Skeletal muscle tissue (tissue), 4 donors: ENCODE measurements around the gene BTNL8. TPM values are rescaled to one million over a fixed set of nuclear protein-coding genes. Genes with fewer than 3 reads are reported as not detected.

Experiments used
- H3K27ac ChIP-seq: one replicate; pipeline ENCODE4 v1.7.0; 2013; ENCODE audit warnings: mild to moderate bottlenecking, low read depth, low read length, inconsistent platforms
- H3K27me3 ChIP-seq, 3 donors: one replicate each; pipeline ENCODE4 v1.7.0; 2013; ENCODE audit warnings: low read length in 3 of 3; ENCODE audit not compliant: control insufficient read depth in 3 of 3, insufficient read depth in 3 of 3
- H3K36me3 ChIP-seq, 3 donors: one replicate each; pipeline ENCODE4 v1.7.0; 2013; ENCODE audit warnings: low read length in 3 of 3; ENCODE audit not compliant: control insufficient read depth in 3 of 3, insufficient read depth in 3 of 3
- H3K4me1 ChIP-seq, 3 donors: one replicate each; pipeline ENCODE4 v1.7.0; 2013; ENCODE audit warnings: low read length in 3 of 3, mild to moderate bottlenecking in 3 of 3; ENCODE audit not compliant: control insufficient read depth in 3 of 3, insufficient read depth in 3 of 3
- H3K4me3 ChIP-seq, 3 donors: one replicate each; pipeline ENCODE4 v1.7.0; 2013; ENCODE audit warnings: low read length in 3 of 3
- H3K9ac ChIP-seq, 3 donors: one replicate each; pipeline ENCODE4 v1.7.0; 2013; ENCODE audit warnings: low read length in 3 of 3, mild to moderate bottlenecking in 3 of 3, moderate library complexity in 2 of 3, low read depth in 1 of 3
- H3K9me3 ChIP-seq, 3 donors: one replicate each; pipeline ENCODE4 v1.7.0; 2013; ENCODE audit warnings: low read length in 3 of 3; ENCODE audit not compliant: control insufficient read depth in 3 of 3
- total RNA-seq: library from RNA; depleted of rRNA; stranded (reverse); fragments of >200 nt; gene quantifications from one replicate; pipeline ENCODE4 v1.2.3, GENCODE V29; 2014
- donor health status: Osteomylitis.

The BTNL8 gene
- total RNA-seq, 1 donor from 2014 or later = not detected

DNA sequence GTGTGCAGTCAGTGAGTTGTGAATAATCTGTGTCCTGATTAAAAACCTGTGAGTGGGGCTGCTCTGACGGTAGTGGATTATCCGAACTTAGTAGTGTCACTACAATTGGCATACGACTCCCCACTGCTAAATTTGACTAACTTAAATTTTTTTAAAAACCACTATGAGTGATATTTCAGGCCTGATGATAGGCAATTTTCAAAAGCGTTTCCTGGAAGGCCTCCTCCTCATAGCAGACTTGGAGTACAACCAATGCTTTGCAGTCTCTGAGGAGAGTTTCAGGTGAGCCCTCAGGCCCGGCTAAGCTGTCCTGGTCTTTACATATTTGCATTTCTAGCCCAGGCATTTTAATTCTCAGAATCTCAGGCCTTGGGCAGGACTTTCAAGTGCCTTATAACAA lies 10.8 kb downstream of the BTNL8 start:
- Histone ChIP-seq H3K4me1 (no peaks in the 10 kb centered on the region), H3K36me3 (no peaks in the 10 kb centered on the region), H3K9me3 (peaks cover 0 to 2% (median 0%) of the 10 kb centered on the region in 3 donors), H3K27ac (no peak overlapping the region), H3K4me3 (no peak overlapping the region), H3K9ac (no peak overlapping the region), H3K27me3 (peaks cover 0 to under 1% (median 0%) of the 10 kb centered on the region in 3 donors)

DNA sequence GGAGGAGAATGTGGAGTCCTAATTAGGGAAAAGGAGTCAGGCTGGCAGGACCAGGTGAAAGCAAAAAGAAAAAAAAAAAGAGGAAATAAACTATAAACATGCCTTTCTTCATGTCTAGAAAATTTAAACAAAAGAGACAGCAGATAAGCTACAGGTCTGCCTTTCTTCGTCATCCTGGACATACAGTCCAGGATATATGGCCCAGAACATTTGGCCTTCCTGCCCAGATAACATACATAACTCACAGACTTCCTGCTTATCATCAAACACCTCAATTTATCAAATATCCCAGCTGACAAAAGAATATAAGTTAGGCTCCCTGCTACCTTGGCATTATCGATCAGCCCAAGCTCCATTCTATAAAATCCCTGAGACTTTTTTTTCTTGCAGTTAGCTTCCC lies 11.2 kb downstream of the BTNL8 start:
- Histone ChIP-seq H3K27ac (no peak overlapping the region), H3K36me3 (no peaks in the 10 kb centered on the region), H3K4me1 (no peaks in the 10 kb centered on the region), H3K4me3 (no peak overlapping the region), H3K9me3 (peaks cover 0 to 2% (median 0%) of the 10 kb centered on the region in 3 donors), H3K27me3 (peaks cover 0 to 4% (median 0%) of the 10 kb centered on the region in 3 donors), H3K9ac (no peak overlapping the region)

DNA sequence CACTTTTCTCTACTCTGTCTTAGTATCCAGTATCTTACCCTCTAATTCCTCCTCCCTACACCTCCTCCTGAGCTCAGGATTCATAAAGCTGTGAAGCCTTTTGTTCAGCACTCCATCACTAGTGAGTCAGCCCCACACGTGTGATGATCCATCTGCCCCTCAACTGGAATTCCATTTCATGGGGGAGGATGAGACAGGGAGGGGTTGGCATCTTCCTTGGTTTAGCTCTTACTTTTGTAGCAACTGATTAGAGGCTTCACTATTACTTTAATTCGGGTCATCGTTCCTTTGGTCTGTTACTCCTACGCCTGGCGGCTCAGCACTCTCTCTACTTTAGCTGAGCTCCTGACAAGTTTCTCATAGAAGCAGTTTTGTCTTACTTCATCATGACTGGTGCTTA lies 11.8 kb downstream of the BTNL8 start:
- H3K36me3 ChIP-seq = no peaks in the 10 kb centered on the region
- no peak overlapping the region for H3K27ac ChIP-seq
- H3K27me3 ChIP-seq = peaks cover 0 to 5% (median 0%) of the 10 kb centered on the region in 3 donors
- no peak overlapping the region for H3K9ac ChIP-seq
- no peak overlapping the region for H3K4me3 ChIP-seq
- peaks cover 0 to 2% (median 0%) of the 10 kb centered on the region in 3 donors for H3K9me3 ChIP-seq
- no peaks in the 10 kb centered on the region for H3K4me1 ChIP-seq

DNA sequence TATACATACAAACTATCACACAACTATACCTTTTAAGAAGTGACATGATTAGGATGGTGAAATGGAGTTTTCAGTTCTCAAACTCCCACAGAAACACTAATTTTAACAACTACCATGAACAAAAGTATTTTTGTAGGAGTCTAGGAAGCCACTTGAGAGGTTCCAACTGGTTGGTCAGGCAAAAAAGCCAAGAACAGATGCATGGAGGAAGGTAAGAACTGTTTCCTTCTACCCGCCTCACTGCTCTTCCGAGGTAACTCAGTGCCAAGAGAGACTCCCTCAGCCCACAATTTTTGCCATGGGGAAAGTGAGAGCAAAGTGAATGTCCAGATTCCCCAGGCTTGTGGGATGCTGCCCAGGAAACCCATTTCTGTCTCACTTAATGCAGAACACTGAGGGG lies 15.7 kb downstream of the BTNL8 start:
- Histone ChIP-seq H3K9ac (no peak overlapping the region), H3K27me3 (peaks cover 0 to 5% (median 0%) of the 10 kb centered on the region in 3 donors), H3K4me3 (no peak overlapping the region), H3K36me3 (no peaks in the 10 kb centered on the region), H3K27ac (no peak overlapping the region), H3K4me1 (no peaks in the 10 kb centered on the region), H3K9me3 (peaks cover 0 to 2% (median 0%) of the 10 kb centered on the region in 3 donors)

DNA sequence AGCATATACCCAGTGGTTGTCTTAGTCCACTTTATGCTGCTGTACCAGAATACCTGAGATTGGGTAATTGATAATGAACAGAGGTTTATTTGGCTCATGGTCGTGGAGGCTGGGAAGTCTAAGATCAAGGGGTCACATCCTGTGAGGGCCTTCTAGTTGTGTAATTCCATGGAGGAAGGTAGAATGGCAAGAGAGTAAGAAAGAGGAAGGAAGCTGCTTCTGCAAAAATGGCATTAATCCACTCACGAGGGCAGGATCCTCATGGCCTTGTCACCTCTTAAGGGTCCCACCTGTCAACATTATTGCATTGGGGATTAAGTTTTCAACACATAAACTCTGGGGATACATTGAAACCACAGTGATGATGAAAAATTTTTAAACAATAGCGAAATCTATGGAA lies 17.0 kb downstream of the BTNL8 start:
- H3K27ac ChIP-seq = no peak overlapping the region

DNA sequence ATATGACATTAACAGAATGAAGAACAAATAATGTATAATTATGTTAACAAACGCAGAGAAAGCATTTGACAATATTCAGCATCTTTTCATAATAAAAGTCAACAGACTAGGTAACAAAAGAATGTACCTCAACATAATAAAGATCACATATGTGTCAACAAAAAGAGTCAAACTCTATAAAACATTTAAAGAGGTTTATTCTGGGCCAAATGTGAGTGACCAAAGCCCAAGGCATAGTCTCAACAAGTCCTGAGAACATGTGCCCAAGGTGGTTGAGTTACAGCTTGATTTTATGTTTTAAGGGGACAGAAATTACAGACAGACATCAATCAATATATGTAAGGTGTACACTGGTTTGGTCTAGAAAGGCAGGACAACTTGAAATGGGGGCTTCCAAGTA lies 19.4 kb downstream of the BTNL8 start:
- Histone ChIP-seq H3K4me3 (no peak overlapping the region), H3K9ac (no peak overlapping the region), H3K27ac (no peak overlapping the region), H3K4me1 (no peaks in the 10 kb centered on the region), H3K36me3 (no peaks in the 10 kb centered on the region), H3K27me3 (peaks cover 0 to 5% (median 0%) of the 10 kb centered on the region in 3 donors), H3K9me3 (peaks cover 0 to 3% (median 2%) of the 10 kb centered on the region in 3 donors)

More for the DNA sequence above, 17.0 kb downstream of the BTNL8 start:
- Histone ChIP-seq H3K4me1 (no peaks in the 10 kb centered on the region), H3K27me3 (peaks cover 0 to 5% (median 0%) of the 10 kb centered on the region in 3 donors), H3K9ac (no peak overlapping the region), H3K36me3 (no peaks in the 10 kb centered on the region), H3K9me3 (peaks cover 0 to 2% (median 0%) of the 10 kb centered on the region in 3 donors), H3K4me3 (no peak overlapping the region)

DNA sequence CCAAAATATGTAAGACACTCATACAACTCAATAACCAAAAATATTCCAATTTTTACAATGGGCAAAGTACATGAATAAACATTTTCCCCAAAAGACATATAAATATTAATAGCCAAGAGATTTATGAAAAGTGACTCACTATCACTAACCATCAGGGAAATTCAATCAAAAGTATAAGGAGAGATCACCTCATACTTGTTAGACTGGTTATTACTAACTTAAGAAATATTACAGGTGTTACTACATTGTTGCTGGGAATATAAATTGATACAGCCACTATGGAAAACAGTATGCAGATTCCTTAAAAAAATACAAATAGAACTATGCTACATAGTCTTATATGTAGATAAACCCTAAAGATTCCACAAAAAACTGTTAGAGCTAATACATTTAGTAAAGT lies 21.8 kb downstream of the BTNL8 start:
- H3K4me3 ChIP-seq = no peak overlapping the region

DNA sequence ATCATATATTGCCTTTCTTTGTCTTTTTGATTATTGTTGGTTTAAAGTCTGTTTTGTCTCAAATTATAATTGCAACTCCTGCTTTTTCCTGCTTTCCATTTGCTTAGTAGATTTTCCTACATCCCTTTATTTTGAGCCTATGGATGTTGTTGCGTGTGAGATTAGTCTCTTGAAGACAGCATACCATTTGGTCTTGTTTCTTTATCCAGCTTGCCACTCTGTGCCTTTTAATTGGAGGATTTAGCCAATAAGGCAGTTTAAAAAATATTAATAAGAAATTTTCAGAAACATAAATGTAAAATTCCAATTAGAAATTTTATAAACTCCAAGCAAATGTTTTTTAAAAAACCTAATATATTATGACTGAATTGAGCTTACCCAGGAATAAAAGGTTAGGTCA lies 24.0 kb downstream of the BTNL8 start:
- Histone ChIP-seq H3K27me3 (no peaks in the 10 kb centered on the region), H3K9me3 (peaks cover 5 to 8% (median 7%) of the 10 kb centered on the region in 3 donors), H3K4me3 (no peak overlapping the region), H3K27ac (no peak overlapping the region), H3K9ac (no peak overlapping the region), H3K36me3 (no peaks in the 10 kb centered on the region), H3K4me1 (no peaks in the 10 kb centered on the region)

More for the DNA sequence above, 21.8 kb downstream of the BTNL8 start:
- no peak overlapping the region for H3K27ac ChIP-seq
- H3K36me3 ChIP-seq = no peaks in the 10 kb centered on the region
- H3K9ac ChIP-seq = no peak overlapping the region
- H3K4me1 ChIP-seq = no peaks in the 10 kb centered on the region
- H3K27me3 ChIP-seq = no peaks in the 10 kb centered on the region
- peaks cover 4 to 8% (median 5%) of the 10 kb centered on the region in 3 donors for H3K9me3 ChIP-seq

DNA sequence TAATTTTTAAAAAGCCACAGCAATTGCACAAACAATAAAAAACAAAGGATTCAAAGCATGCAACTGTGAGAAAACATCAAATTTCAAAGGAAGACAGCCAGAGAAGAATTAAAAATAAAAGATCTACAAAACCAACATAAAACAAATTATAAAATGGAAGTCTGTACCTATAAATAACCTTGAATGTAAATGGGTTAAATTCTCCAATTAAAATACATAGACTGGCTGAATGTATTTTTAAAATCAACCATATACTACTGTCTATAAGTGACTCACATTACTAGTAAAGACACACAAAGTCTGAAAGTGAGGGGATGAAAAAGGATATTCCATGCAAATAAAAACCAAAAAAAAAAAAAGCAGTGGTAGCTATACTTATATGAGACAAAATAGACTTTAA lies 33.7 kb downstream of the BTNL8 start:
- Histone ChIP-seq H3K27me3 (no peaks in the 10 kb centered on the region), H3K27ac (no peak overlapping the region), H3K36me3 (no peaks in the 10 kb centered on the region), H3K4me3 (no peak overlapping the region), H3K9ac (no peak overlapping the region), H3K4me1 (no peaks in the 10 kb centered on the region), H3K9me3 (peaks cover 3 to 8% (median 7%) of the 10 kb centered on the region in 3 donors)

DNA sequence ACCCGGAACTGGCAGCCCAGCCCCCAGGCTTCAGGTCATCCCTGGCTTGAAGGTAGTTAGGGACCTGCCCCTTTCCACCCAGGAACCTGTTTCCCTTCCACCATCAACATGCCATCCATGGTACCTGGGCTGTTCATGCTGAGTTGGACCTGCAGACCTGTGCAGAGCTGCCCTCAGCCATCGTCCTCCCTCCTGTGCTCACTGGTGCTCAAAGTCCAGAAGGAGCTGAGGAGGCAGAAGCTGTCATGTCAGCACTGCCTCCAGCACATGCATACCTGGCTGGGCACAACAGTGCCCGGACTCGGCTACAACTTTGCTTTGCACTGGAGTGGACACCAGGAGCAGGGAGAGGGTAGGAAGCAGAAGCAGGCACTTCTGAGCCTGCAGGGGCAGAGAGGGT lies 36.2 kb downstream of the BTNL8 start:
- H3K9ac ChIP-seq = no peak overlapping the region
- H3K36me3 ChIP-seq = no peaks in the 10 kb centered on the region
- H3K27me3 ChIP-seq = no peaks in the 10 kb centered on the region
- no peaks in the 10 kb centered on the region for H3K4me1 ChIP-seq
- H3K4me3 ChIP-seq = no peak overlapping the region
- no peak overlapping the region for H3K27ac ChIP-seq
- H3K9me3 ChIP-seq = peaks cover 3 to 11% (median 10%) of the 10 kb centered on the region in 3 donors
